CD4-positive, alpha-beta T cell treated with Interleukin-4 for 4 hours (primary cell): ENCODE results near the gene CCDC70.
"Not testable (repeated sequence)": the region's sequence is repeated elsewhere in the genome, so short reads cannot be mapped to it uniquely, and the experiment has no call there.

ENCODE experiments used
- DNase-seq: peaks from one replicate; pipeline ENCODE4 v3.0.0-alpha.2; 2020

The CCDC70 gene

DNA sequence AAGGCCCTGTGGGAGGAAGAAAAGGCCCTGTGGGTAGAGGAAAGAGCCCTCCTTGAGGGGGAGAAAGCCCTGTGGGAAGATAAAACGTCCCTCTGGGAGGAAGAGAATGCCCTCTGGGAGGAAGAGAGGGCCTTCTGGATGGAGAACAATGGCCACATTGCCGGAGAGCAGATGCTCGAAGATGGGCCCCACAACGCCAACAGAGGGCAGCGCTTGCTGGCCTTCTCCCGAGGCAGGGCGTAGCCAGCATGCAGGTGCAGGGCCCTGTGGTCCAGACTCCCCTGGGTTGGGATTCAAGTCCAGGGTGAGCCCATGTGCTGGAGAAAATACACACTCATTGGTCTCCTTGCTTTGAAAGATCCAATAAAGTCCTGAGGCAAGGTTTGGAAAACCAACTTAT, 4.1 kb downstream of the CCDC70 start:
- DNase-seq = no peak

DNA sequence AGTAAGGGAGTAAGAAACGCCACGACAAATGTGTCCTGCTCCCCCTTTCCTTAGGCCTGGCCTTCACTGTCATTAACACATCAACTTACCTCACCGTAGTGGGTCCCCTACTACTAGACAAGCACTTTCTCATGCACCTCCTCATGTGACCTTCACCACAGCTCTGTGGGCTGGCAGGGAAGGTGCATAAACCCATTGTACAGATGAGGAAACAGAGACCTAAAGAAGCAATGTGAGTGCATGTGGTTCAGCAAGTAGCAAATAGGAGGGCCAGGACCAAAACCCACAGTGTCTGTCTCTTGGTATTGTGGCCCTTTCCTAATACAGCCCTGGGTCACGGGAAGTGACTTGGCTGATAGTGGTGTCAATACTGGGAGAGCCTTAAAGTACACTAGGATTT, 5.3 kb downstream of the CCDC70 start:
- DNase-seq = no peak

DNA sequence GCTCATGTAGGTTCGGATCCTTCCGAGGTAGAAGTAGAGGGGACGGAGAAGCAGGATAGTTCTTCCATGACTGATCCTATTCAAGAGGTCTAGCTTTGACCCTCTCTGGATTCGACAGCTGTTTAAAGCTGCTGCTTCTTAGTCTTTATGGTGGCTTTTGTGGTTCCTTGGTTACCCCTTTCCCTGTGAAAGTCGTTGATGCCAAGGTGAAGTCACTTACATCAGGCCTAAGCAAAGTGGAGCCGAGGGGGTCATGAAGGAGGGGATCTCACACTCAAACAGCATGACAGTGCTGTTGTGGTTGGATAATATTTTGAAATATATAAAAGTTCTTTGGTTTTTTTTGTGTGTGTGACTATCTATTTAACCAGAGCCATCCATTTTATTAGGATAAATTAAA, 8.1 kb downstream of the CCDC70 start:
- no peak for DNase-seq

DNA sequence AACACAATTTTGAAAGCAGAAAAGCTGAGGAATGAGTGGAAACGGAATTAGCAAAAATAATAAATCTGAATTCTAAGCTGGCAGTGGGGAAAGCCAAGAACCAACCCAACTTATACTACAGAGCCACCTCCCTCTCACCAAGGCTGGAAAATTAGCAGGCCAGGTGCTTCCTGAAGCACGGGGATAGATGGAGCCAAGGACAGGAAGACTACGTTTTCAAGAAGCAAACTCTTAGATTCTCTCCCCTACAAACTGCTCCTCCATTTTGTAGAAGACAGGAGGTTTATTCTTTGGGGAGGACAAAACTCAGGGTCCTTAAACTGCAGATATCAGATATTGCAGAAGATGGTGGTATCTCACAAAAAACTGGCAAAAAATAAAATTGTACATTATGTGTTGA, 8.8 kb downstream of the CCDC70 start:
- DNase-seq = no peak

DNA sequence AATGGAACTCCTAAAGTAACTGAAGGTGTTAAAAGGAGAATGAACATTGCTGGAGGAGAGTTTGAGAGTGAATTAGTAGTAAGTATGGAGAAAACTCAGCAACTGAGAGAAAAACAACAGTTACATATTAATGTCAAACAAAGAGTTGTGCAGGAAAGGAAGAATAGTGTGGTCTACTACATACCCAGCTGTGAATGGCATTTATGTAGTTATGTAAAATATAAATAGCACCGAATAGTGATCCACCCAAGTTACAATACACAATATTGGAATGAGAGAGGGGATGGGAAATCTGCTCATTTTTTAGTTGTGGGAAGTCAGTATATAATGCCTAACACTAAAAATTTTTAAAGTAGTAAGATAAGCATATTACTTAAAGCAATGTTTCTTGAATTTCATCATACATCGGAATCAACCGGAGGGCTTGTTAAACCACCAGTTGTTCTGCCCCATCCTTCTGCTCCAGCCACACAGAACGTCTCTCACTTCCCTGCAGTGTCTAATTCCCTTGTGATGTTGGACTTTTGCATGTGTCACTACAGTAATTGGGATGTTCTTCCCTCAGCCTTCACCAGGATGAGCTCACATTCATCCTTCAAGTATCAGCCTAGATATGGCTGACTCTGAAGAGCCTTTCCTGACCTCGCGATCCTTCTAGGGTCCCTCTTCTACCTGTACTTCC, 11.5 kb downstream of the CCDC70 start:
- no peak for DNase-seq

DNA sequence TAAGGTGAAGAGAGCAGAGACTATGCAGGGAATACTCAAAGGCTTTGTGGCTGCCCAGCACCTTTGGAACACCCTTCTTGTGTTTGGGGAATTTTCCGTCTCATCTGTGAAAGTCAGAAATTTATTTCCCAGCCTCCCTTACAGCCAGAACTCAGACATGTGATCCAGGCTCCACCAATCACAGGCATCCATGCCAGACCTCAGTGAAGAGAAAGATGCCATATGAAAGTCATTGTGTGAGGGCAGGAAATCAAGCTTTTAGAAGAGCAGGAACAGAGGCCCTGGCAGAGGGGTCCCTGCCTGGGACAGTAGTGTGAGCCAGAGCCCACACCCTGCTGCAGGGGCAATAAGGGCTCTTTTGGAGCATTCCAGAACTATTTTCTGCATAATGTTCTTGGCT, 12.1 kb downstream of the CCDC70 start:
- no peak for DNase-seq

DNA sequence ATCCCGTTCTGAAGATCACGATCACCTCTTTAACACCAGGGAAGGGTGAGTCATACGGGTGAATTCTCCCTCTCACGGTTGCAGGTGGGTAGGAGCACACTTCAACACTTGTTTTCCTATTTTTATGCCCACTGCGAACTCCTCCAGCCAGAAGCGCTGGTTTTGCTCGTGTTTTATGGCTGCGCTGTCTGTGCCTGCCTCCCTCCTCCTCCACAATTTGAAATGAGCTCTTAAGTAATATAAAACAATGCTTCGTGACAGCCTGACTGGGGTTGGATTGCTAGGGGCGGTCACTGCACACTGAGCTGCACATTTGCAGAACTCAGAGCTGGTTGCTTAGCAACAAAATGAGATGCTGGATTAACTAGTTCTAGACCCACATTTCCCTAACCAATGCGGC, 12.9 kb downstream of the CCDC70 start:
- DNase-seq = no peak

DNA sequence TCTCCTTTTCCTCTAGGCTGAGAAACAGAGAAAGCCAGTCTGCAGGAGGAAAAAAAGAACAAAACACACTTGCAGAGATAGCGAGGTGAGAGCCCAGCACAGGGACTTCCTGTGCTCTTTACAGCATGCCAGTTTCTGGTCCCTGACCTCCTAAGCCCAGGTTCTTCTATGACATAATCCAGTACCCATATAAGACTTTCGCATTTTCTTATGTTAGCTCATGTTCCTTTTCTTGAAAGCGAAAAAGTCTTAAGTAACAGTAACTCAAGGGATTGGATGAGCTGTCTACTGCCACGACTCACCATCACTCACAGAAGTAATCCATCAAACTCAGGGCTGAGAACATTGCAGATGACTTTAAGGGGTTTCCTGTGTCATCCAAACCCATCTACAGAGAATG, 17.4 kb downstream of the CCDC70 start:
- DNase-seq = no peak

DNA sequence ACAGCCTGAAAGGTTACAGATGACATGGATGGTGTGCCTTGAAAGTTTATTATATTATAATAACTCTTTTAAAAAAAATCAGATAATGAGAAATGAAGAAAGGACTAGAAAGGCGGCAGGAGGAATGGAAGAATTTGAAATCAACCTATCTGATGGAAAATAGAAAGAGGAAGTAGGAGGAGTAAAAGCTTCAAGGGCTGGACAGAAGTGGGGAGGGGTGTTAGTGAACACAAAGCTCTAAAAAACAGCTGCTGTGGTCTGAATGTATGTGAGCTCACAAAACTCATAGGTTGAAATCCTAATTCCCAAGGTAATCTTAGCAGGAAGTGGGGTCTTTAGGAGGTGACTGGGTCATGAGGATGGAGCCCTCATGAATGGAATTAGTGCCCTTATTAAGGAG, 19.5 kb downstream of the CCDC70 start:
- no peak for DNase-seq

DNA sequence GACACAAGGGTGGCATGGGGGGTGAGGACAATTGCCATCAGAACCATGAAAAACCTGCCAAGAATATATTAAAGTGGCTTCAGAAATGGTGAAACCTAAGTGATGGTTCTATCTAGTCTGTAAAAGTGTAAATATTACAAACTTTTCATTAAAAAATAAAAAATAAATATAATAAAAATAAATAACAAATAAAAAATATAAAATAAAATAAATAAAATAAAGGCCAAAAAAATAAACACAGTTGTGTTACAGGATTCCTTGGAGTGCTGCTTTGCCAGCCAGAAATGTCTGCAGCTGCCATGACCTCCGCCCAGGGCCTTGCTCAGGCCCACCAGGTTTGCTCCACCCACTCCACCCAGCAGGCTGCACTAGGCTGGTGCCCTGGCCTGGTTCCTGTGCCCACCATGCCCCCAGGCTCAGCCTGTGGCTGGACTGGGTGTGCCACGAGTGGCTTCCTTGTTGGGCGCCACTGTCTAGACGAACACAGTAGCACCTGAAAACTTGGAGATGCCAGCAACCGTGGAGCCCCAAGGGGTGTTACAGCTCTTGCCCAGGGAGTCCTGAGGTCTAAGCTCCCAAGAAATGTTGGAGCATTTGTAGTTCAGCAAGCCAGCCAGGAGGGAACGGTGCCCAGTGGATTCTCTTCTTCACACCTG, 20.9 kb downstream of the CCDC70 start:
- DNase-seq = no peak

DNA sequence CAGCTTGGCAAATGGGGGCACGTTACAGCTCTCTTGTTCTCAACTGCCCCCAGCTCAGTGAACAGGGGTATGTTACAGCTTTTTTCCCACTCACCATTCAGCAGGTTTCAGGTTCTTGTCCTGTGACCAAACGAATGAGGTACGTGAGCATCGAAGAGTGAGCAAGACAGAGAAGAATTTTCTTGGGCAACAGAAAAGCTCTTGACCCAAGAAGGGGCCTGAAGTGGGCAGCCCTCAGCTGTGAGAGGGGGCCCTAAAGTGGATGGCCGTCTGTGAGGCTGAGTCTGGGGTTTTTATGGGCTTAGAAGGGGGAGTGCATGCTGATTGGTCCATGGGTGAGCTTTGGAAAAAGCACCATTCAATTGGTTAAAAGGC, 21.4 kb downstream of the CCDC70 start:
- DNase-seq = no peak

DNA sequence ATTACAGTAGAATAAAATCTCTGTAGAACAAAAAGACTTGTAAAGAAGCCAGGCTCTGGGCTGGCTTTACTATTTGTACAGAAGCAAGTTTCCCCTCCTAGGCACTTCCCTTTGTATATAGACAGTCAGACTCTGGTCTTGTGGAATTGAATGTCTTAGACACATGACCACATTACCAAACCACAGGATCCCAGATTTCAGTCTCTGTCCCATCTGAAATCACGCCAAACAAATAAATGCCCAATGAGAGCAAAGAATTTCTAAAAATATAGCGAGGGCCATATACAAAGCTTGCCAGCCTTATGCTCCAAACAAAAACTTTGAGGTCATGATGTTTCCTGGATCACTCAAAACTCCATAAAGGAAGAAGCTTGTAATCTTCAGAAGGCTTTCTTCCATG, 23.9 kb downstream of the CCDC70 start:
- no peak for DNase-seq

DNA sequence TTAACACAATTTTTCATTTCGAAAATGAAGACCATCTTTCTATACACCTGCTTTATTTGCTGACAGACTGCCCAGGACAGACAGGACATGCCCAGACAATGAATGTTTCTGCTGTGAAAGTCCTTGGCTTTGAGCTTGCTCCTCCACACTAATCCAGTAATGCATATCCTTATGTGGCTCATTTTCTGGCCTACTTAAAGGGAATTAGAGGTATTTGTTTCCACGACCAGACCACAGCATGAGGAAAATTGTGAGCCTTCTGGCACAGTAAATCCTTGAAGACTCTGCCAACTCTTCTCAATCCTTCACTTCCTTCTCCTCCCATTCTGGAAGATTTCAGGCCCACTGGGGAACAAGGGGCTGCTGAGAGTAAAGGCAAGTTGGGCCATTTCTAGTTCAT, 25.7 kb downstream of the CCDC70 start:
- no peak for DNase-seq

DNA sequence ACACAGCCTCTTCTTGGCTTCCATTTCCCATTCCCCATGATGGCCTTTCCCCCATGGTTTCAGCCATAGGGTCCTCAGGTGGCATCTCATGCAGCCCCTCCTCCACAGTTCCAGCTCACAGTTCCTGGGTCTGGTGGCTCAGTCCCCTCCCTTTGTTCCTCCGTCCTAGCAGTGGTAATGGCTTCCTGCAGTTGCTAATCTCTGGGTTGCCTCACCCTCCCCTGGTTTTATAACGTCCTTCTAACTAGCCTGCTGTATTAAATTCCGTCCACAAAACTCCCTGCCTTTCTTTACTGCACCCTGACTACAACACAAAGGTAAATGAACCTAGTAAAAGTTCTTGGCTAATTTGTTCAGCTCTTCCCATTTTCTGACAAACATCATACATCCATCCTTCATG, 30.9 kb downstream of the CCDC70 start:
- no peak for DNase-seq

DNA sequence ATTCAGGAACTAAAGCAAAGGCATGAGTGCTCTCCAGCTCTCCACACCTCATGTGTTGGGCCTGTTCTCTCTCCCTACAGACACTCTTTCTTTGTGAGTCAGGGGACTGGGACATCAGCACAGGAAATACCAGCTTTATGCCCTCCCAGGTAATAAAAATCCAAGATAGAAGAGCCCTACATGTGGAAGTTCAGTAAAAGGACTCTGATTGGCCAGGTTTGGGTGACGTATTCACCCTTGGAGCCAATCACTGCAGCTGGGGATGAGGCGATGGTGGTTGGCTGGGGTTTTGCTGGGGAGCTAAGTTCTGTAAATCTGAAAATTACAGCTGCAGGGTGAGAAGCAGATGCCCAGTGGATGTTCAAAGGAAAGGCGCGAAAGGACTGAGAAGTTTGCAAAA, 32.5 kb downstream of the CCDC70 start:
- DNase-seq = no peak

DNA sequence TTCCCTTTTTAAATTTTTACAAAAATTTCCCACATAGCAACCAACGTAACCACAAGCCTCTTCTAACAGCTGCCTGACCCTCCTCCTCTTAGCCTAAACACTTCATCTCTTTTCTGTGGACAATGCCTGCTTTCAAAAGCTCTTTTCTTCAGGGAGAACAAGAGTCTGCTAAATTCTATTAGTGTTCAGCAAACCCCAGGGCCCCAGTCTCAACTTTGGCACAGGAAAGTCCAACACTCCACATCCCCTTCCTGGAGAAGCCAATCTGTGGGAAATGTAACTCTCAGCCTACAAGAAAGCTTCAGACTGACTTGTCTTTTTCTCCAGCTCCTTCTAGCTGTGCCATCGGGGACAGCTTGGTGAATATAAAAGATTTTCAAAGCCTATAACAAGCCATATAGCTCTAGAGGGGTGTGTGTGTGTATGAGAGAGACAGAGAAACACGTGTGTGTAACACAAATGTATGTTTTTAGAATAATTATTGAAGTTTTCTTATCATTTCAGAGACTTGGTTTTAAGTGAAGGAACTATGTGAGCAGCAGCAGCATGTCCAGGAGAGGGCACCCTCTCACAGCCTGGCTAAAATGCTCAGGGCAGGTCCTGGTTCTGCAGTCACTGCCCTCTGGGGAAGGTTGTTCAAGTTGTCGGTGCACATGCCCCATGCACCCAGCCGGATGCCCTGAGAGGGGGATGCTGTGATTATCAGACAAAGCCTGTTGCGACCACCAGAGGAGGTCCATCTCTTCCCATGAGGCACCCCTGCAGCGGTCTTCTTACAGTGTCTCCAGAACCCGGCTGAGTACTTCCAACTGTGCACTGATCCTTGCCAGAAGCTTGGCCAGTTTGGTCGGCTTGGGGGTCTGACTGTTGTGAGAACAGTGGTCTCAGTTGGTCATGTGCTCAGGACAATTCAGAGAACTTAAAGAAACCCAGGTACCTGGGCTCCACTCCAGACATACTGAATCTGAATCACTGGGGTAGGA, 34.4 kb downstream of the CCDC70 start:
- peak; percentile 24 for DNase-seq

DNA sequence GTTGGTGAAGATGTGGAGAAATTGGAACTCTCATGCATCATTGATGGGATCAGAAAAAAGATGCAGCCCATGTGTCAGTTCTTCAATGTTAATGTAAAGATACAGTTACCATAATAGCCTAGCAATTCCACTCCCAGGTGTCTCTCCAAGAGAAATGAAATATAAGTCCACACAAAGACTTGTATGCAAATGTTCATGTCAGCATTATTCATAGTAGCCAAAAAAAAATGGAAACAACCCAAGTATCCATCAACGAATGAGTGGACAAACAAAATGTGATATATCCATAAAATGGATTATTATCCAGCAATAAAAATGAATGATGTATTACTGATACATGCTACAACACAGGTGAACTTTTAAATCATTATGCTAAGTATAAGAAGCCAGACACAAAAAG, 38.7 kb downstream of the CCDC70 start:
- no peak for DNase-seq

DNA sequence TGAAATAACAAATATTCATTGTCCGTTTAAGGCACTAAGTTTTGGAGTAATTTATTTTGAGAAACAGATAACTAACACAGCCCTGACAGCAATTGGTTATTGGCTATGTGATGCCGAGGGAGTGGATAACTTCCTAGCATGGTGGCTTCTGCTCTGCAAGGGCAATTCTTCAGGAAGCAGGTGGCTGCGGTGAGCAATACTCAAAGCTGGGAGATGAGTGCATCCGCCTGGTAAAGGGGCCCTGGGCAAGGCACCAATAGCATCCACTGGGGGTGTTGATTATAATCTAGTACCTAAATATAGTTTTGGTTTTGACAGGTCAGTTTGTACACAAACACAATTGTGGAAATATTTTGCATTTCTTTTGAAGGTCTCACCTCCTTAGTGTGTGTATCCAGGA, 41.0 kb downstream of the CCDC70 start:
- DNase-seq = no peak

DNA sequence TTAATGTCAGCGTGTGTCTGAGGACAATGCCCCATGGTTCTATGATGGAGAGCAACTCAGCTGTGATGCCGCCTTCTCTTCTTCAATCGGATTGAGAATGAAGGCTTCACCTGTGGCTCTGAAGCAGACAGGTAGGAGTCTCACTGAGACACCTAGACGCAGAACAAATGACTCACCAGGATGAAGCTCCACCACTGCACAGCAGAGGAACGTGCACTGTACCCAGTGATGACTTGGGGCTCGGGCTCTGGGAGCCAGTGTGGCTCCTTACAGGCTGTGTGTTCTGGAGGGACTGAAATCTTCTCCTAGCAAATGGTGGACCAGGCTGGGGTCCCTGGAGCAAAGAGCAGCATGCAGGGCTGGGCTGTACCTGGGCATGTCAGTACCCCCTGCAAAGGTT, 44.0 kb downstream of the CCDC70 start:
- DNase-seq = no peak

DNA sequence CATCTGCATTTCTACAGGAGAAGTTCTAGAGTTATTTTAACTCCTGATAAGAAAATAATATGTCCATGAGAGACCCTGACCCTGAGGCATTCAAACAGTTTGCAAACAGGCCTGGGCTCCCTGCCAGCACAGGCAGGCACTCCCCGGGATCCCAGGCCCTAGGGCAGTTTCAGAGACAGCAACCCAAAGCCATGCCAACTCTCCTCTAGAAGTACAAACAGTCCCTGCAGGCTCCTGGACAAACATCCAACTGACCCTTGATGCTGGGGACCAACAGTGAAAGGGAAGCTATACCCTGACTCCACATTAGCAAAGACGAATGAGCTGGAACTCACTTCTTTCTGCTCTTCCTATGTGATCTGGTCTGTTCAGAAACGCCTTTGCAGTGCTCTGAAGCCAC, 44.8 kb downstream of the CCDC70 start:
- DNase-seq = no peak

DNA sequence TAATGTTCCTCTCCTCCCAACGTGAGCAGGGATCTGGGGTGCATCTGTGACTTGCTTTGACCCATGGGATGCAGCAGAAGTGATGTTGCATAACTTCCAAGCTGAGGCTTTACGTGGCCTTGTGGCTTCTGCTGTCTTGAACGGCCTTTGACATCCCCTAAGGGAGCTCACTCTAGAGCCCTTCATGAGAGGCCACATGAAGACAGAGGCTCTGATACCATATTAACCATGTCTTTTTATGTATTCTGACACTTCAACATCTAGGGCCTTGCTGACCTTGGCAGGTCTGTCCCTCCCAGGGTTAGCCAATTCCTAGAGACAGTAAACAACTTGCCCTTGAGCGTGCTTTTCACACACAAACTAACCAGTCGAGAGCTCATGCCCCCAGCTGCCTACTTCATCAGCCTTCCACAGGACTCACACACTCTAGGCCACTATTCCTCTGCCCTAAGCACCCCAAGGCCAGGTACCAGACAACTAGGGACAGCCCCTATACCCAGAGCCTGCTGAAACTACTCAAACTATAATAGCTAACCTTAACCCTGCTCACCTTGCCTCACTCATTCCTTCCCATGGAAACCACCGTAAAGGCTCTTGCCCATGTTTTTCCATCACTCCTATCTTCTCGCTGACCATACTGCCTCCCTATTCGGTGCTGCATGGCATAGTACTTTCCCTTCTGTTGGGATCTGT, 45.4 kb downstream of the CCDC70 start:
- DNase-seq = no peak

DNA sequence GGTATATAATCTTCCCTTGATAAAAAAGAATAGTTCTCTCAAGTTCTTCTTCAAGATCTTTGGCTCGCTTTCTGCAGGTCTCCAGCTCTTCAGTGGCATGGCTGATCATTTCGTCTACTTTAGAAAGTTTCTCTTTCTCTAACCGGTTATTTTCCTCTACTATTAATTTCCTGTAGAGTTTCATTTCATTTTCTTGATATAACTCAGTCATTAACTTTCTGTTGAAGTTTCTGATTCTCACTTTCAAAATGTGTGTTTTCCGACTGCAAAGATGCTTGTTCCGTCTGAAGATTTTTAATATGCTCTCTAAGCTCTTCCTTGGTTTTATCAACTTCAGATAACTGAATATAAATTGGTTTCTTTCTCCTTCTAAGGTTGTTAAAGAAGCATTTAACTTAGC, 47.5 kb downstream of the CCDC70 start:
- not testable (repeated sequence) for DNase-seq

DNA sequence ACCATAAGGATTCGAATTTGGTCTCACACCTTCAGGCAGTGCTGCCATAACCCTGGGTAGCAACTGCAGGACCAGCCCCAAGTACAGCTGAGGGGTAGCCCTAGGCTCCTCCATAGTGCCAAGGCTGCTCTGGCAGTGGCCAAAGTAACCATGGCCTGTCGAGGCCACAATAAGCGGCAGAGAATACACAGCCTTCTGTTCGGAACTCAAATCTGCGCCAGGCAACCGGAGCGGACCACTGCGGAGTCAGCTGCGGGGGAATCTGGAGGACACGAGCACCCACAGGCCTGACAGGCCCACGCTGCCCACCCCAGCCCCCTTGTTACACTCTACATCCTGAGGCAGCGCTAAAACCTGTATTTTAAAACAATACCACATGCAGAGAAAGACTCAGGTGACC, 48.7 kb downstream of the CCDC70 start:
- no peak for DNase-seq
